K562 (cell line): ENCODE data around the gene BANP. TPM values are rescaled to one million over a fixed set of nuclear protein-coding genes. Genes with fewer than 3 reads are reported as not detected.

Source experiments
- ATF1 ChIP-seq, 2 experiments: fragments of 450-650 bp in 1 of 2; IDR thresholded peaks; 2 replicates each; pipeline ENCODE4 v1.6.1; 2016; ENCODE audit warnings: missing compliant biosample characterization in 1 of 2, missing genetic modification characterization in 1 of 2
- BRCA1 ChIP-seq, 2 experiments: fragments of 450-650 bp in 1 of 2; sonication (generic) in 1 of 2; formaldehyde crosslinking in 1 of 2; IDR thresholded peaks; 2 replicates each; pipeline versions ENCODE4 v1.5.0 to v1.6.1; 2017 to 2020; ENCODE audit warnings: mild to moderate bottlenecking in 1 of 2, missing genetic modification reagents in 1 of 2
- CEBPG ChIP-seq, 3 experiments: fragments of 200-800 bp in 1 of 3; sonication (Bioruptor generic) in 1 of 3; sonication (generic) in 1 of 3; formaldehyde crosslinking in 1 of 3; IDR thresholded peaks in 2 of 3; conservative IDR thresholded peaks in 1 of 3; 2 replicates each; pipeline versions ENCODE4 v1.6.1 to v1.8.0; 2016 to 2022; ENCODE audit warnings: missing compliant biosample characterization in 2 of 3, missing genetic modification characterization in 2 of 3, mild to moderate bottlenecking in 1 of 3, missing genetic modification reagents in 1 of 3
- CREBBP ChIP-seq: IDR thresholded peaks from one replicate; pipeline ENCODE4 v1.6.1; 2012; ENCODE audit warnings: low read depth, mild to moderate bottlenecking, control low read depth, inconsistent platforms, low read length
- CREM ChIP-seq: IDR thresholded peaks from 2 replicates; pipeline ENCODE4 v1.6.1; 2014; ENCODE audit warnings: antibody characterized with exemption, low read depth
- CTBP1 ChIP-seq: fragments of 450-650 bp; IDR thresholded peaks from 2 replicates; pipeline ENCODE4 v1.6.1; 2016; ENCODE audit warnings: borderline replicate concordance
- DDX20 ChIP-seq: fragments of 450-650 bp; IDR thresholded peaks from 2 replicates; pipeline ENCODE4 v1.6.1; 2016; ENCODE audit warnings: missing genetic modification characterization, low read depth, mild to moderate bottlenecking, missing compliant biosample characterization, moderate library complexity
- HDAC8 ChIP-seq: fragments of 450-650 bp; IDR thresholded peaks from 2 replicates; pipeline ENCODE4 v1.6.1; 2016; ENCODE audit warnings: mild to moderate bottlenecking, missing genetic modification characterization, moderate library complexity, missing compliant biosample characterization
- HDGF ChIP-seq: fragments of 450-650 bp; IDR thresholded peaks from 2 replicates; pipeline ENCODE4 v1.6.1; 2016
- MECOM ChIP-seq: fragments of 250-450 bp; sonication (Bioruptor Pico); IDR thresholded peaks from 2 replicates; pipeline ENCODE4 v1.8.0; 2022; ENCODE audit warnings: inconsistent platforms
- PHB ChIP-seq: fragments of 250-450 bp; sonication (Bioruptor Pico); IDR thresholded peaks from 2 replicates; pipeline ENCODE4 v1.5.0; 2021
- RBFOX2 ChIP-seq: fragments of 200-400 bp; formaldehyde crosslinking; IDR thresholded peaks from 2 replicates; pipeline ENCODE4 v1.6.1; 2017; ENCODE audit warnings: low read depth, mild to moderate bottlenecking, low read length, moderate library complexity
- SAFB ChIP-seq: fragments of 200-400 bp; formaldehyde crosslinking; IDR thresholded peaks from 2 replicates; pipeline ENCODE4 v1.6.1; 2017; ENCODE audit warnings: low read depth, low read length, borderline replicate concordance
- TAF1 ChIP-seq: IDR thresholded peaks from 2 replicates; pipeline ENCODE4 v1.6.1; 2011; ENCODE audit warnings: mild to moderate bottlenecking, low read length, moderate library complexity; ENCODE audit not compliant: insufficient read depth, control insufficient read depth, severe bottlenecking; ENCODE audit errors: extremely low read depth
- ZNF197 ChIP-seq: fragments of 200-800 bp; sonication (Bioruptor generic); IDR thresholded peaks from 2 replicates; pipeline ENCODE4 v1.6.1; 2016; ENCODE audit warnings: low read depth, missing genetic modification characterization, missing compliant biosample characterization
- ZNF274 ChIP-seq: IDR thresholded peaks from 2 replicates; pipeline ENCODE4 v1.6.1; 2011; ENCODE audit warnings: low read depth, mild to moderate bottlenecking, low read length, moderate library complexity, borderline replicate concordance
- polyA plus RNA-seq, 8 experiments: library from polyadenylated mRNA; depleted of rRNA in 4 of 8; stranded (reverse) in 5 of 8; unstranded in 3 of 8; fragments of >200 nt; fragmentation: Nextera tagmentation in 2 of 8; fragmentation: Illumina TruSeq in 1 of 8; extraction: Ambion mirVana in 2 of 8; extraction: Trizol in 1 of 8; gene quantifications; 2 replicates each; pipeline versions ENCODE4 v1.2.1 to v1.2.3, GENCODE V29; 2011 to 2014; ENCODE audit warnings: inconsistent platforms in 1 of 8, missing spikeins in 1 of 8
- total RNA-seq, 7 experiments: library from RNA; depleted of rRNA in 6 of 7; stranded (reverse); fragments of >200 nt in 6 of 7; fragmentation: Illumina TruSeq in 2 of 7; extraction: Trizol in 2 of 7; gene quantifications; 2 replicates each; pipeline versions ENCODE4 v1.2.1 to v1.2.3, GENCODE V29; 2011 to 2021; ENCODE audit warnings: low replicate concordance in 1 of 7
- TF ChIP-seq, protein P1 (sequence below), 2 experiments: fragments of 250-450 bp in 1 of 2; fragments of 450-650 bp in 1 of 2; sonication (Bioruptor Pico) in 1 of 2; IDR thresholded peaks; 2 replicates each; pipeline versions ENCODE4 v1.6.1 to v1.8.0; 2016 to 2021; ENCODE audit warnings: mild to moderate bottlenecking in 2 of 2, moderate library complexity in 2 of 2, missing compliant biosample characterization in 1 of 2, missing genetic modification characterization in 1 of 2
- TF ChIP-seq, protein P2 (sequence below), 2 experiments: fragments of 450-650 bp; IDR thresholded peaks; 2 replicates each; pipeline ENCODE4 v1.6.1; 2016; ENCODE audit warnings: mild to moderate bottlenecking in 2 of 2, borderline replicate concordance in 1 of 2, low read depth in 1 of 2, moderate library complexity in 1 of 2

BANP gene
- total and polyA plus RNA-seq, 9 of the 15 experiments (the other 6 are each of a cell fraction or from before 2014, with no cell fraction given), result 4.6 to 22.1 (median 15.6) TPM

- TF ChIP-seq, protein P1, sequence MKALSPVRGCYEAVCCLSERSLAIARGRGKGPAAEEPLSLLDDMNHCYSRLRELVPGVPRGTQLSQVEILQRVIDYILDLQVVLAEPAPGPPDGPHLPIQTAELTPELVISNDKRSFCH (CRISPR knock-in tag; IDR thresholded peaks at IDR 0.05), result no peak
- TF ChIP-seq, protein P1 (tag; IDR thresholded peaks at IDR 0.05), result peak; percentile 96
- TF ChIP-seq TAF1 (peak; percentile 62), RBFOX2 (peak; percentile 81), MECOM (CRISPR knock-in tag) (peak; percentile 31; the same call in 1 of the 2 replicates), ATF1 (CRISPR knock-in tag; IDR thresholded peaks at IDR 0.05) (no peak), ATF1 (tag; IDR thresholded peaks at IDR 0.05) (peak; percentile 93), ZNF197 (CRISPR knock-in tag) (peak; percentile 98), CTBP1 (peak; percentile 77; the same call in 1 of the 2 replicates), ZNF274 (no peak), DDX20 (tag) (peak; percentile 45; the same call in 1 of the 2 replicates), PHB (CRISPR knock-in tag) (no peak), BRCA1 (IDR thresholded peaks at IDR 0.05) (no peak), BRCA1 (CRISPR knock-in tag; IDR thresholded peaks at IDR 0.05) (no peak), CEBPG (CRISPR knock-in tag; IDR thresholded peaks at IDR 0.05) (no peak), CEBPG (tag; conservative IDR thresholded peaks at IDR 0.05 in 1 of 2, IDR thresholded peaks at IDR 0.05 in 1 of 2) (no peak), CREBBP (no peak), CREM (peak; percentile 97), HDGF (no peak), SAFB (no peak), HDAC8 (peak; percentile 81)
- TF ChIP-seq, protein P2, sequence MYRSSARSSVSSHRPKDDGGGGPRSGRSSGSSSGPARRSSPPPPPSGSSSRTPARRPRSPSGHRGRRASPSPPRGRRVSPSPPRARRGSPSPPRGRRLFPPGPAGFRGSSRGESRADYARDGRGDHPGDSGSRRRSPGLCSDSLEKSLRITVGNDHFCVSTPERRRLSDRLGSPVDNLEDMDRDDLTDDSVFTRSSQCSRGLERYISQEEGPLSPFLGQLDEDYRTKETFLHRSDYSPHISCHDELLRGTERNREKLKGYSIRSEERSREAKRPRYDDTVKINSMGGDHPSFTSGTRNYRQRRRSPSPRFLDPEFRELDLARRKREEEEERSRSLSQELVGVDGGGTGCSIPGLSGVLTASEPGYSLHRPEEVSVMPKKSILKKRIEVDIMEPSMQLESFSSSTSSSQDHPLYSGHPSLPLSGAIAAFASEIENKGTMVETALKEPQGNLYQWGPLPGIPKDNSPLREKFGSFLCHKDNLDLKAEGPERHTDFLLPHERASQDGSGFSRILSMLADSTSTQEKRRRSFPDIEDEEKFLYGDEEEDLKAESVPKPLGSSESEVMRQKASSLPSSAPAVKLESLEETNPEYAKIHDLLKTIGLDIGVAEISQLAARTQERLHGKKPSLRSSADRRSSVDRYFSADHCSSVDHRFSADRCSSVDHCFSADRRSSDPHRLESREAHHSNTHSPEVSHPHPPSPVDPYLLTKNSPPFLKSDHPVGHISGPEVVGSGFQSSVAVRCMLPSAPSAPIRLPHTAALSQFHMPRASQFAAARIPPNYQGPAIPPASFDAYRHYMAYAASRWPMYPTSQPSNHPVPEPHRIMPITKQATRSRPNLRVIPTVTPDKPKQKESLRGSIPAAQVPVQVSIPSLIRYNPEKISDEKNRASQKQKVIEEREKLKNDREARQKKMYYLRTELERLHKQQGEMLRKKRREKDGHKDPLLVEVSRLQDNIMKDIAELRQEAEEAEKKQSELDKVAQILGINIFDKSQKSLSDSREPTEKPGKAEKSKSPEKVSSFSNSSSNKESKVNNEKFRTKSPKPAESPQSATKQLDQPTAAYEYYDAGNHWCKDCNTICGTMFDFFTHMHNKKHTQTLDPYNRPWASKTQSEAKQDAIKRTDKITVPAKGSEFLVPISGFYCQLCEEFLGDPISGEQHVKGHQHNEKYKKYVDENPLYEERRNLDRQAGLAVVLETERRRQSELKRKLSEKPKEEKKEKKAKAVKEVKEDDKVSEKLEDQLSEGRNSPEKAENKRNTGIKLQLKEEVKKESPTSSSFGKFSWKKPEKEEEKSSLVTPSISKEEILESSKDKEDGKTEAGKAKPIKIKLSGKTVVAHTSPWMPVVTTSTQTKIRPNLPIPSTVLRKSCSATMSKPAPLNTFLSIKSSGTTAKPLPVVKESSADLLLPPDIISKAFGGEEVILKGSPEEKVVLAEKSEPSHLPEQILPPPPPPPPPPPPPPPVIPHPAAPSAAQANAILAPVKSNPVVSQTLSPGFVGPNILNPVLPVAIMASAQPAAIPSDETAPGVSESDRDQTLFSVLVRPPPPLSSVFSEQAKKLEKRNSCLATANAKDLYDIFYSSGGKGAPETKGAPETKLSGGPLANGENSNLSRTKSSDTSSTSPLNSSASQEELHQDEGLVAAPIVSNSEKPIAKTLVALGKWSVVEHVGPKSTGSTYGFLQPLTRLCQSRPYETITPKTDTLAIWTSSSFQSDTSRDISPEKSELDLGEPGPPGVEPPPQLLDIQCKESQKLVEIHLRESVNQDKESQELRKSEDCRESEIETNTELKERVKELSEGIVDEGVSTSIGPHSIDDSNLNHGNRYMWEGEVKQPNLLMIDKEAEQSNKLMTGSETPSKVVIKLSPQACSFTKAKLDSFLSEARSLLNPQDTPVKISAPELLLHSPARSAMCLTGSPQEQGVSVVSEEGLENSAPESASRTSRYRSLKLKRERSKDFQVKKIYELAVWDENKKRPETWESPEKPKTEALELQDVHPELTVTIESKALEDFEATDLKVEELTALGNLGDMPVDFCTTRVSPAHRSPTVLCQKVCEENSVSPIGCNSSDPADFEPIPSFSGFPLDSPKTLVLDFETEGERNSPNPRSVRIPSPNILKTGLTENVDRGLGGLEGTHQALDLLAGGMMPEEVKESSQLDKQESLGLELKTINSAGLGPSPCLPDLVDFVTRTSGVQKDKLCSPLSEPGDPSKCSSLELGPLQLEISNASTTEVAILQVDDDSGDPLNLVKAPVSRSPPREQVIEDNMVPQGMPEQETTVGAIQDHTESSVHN (IDR thresholded peaks at IDR 0.05; ENCODE audit: borderline replicate concordance in 1 of 2, low read depth in 1 of 2), result no peak
These were observed at the start of gene BANP (continued) for GRCh38 chr16:87950765-87951551.
